ENCODE results near the gene CDC42EP4.

Gene CDC42EP4

DNA sequence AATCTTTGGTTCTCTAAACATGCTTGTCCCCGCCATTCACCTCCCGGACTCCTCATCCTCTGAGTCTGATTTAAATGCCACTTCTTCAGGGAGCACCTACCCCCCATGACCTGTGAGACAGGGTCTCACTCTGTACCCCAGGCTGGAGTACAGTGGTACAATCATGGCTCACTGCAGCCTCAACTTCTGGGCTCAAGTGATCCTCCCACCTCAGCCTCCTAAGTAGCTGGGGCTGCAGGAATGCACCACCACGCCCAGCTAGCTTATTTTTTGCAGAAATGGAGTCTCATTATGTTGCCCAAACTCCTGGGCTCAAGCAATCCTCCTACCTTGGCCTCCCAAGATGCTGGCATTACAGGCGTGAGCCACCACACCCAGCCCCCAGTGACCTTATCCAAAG is 37.3 kb downstream of the CDC42EP4 start:
- no peak overlapping the region for H2AFZ ChIP-seq (ENCODE audit: low read length)
- no peaks in the 10 kb centered on the region for H3K36me3 ChIP-seq (ENCODE audit: insufficient read depth, low read length)

GRCh38 chr17:73272906-73273218 is 38.9 kb downstream of the CDC42EP4 start:
- H2AFZ ChIP-seq (ENCODE audit: low read length) = no peak overlapping the region
- H3K9me2 ChIP-seq (replicated peaks; ENCODE audit: low read depth, low read length) = no peaks in the 10 kb centered on the region
- no peaks in the 10 kb centered on the region for H3K4me1 ChIP-seq (ENCODE audit: insufficient read depth, low read length, poor library complexity, severe bottlenecking)
- H4K20me1 ChIP-seq (ENCODE audit: insufficient read depth, low read length, poor library complexity, severe bottlenecking) = no peaks in the 10 kb centered on the region
- no peak overlapping the region for H3K4me2 ChIP-seq (ENCODE audit: low read depth, low read length, poor library complexity, severe bottlenecking)
- no peak overlapping the region for H3K4me3 ChIP-seq (ENCODE audit: low read length, poor library complexity, severe bottlenecking)
- no peaks in the 10 kb centered on the region for H3K79me2 ChIP-seq (ENCODE audit: insufficient read depth, low read length)
- no peaks in the 10 kb centered on the region for H3K27me3 ChIP-seq (ENCODE audit: insufficient read depth, low read length, poor library complexity, severe bottlenecking)
- peaks cover 4% of the 10 kb centered on the region; the same call in 1 of the 2 replicates for H3K9me3 ChIP-seq (ENCODE audit: insufficient read depth, low read depth, low read length)
- H3K9ac ChIP-seq (ENCODE audit: low read depth, low read length, poor library complexity, severe bottlenecking) = no peak overlapping the region
- H3F3A ChIP-seq (ENCODE audit: low read depth) = no peaks in the 10 kb centered on the region
- H3K36me3 ChIP-seq (ENCODE audit: insufficient read depth, low read length) = no peaks in the 10 kb centered on the region
- no peak for TF ChIP-seq CTCF (conservative IDR thresholded peaks at IDR 0.05; ENCODE audit: low read length)
- no peak for TF ChIP-seq EZH2phosphoT487 (IDR thresholded peaks at IDR 0.05; ENCODE audit: borderline replicate concordance)

More for the DNA sequence above, 37.3 kb downstream of the CDC42EP4 start:
- Histone ChIP-seq H3F3A (ENCODE audit: low read depth) (no peaks in the 10 kb centered on the region), H3K9ac (ENCODE audit: low read depth, low read length, poor library complexity, severe bottlenecking) (no peak overlapping the region), H3K9me3 (ENCODE audit: insufficient read depth, low read depth, low read length) (peaks cover 4% of the 10 kb centered on the region; the same call in 1 of the 2 replicates), H3K4me2 (ENCODE audit: low read depth, low read length, poor library complexity, severe bottlenecking) (no peak overlapping the region), H3K9me2 (replicated peaks; ENCODE audit: low read depth, low read length) (no peaks in the 10 kb centered on the region), H4K20me1 (ENCODE audit: insufficient read depth, low read length, poor library complexity, severe bottlenecking) (no peaks in the 10 kb centered on the region), H3K4me1 (ENCODE audit: insufficient read depth, low read length, poor library complexity, severe bottlenecking) (no peaks in the 10 kb centered on the region), H3K79me2 (ENCODE audit: insufficient read depth, low read length) (no peaks in the 10 kb centered on the region), H3K27me3 (ENCODE audit: insufficient read depth, low read length, poor library complexity, severe bottlenecking) (no peaks in the 10 kb centered on the region), H3K4me3 (ENCODE audit: low read length, poor library complexity, severe bottlenecking) (no peak overlapping the region)
- TF ChIP-seq EZH2phosphoT487 (IDR thresholded peaks at IDR 0.05; ENCODE audit: borderline replicate concordance) = no peak
- no peak for TF ChIP-seq CTCF (conservative IDR thresholded peaks at IDR 0.05; ENCODE audit: low read length)

DNA sequence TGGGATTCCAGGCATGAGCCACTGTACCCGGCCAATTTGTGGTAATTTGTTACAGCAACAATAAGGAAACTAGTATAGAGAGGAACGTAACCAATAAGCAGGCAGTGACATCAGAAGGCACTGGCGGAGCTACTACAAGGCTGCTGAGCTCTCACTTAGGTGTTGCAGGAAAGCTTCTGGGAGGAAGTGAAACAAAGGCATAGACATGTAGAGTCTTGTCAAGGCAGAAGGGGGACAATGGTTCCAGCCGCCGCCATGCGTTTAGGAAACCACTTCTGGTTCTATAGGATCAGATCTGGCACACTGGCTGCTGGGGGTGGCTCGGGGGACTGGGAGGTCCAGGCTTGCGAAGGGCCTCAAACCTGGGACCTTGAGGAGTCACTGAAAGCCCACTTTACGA is 40.7 kb downstream of the CDC42EP4 start:
- Histone ChIP-seq H3K4me1 (ENCODE audit: insufficient read depth, low read length, poor library complexity, severe bottlenecking) (no peaks in the 10 kb centered on the region), H2AFZ (ENCODE audit: low read length) (no peak overlapping the region), H3K9me2 (replicated peaks; ENCODE audit: low read depth, low read length) (no peaks in the 10 kb centered on the region), H3K9ac (ENCODE audit: low read depth, low read length, poor library complexity, severe bottlenecking) (no peak overlapping the region), H3K36me3 (ENCODE audit: insufficient read depth, low read length) (no peaks in the 10 kb centered on the region), H3K4me3 (ENCODE audit: low read length, poor library complexity, severe bottlenecking) (no peak overlapping the region), H3K4me2 (ENCODE audit: low read depth, low read length, poor library complexity, severe bottlenecking) (no peak overlapping the region), H4K20me1 (ENCODE audit: insufficient read depth, low read length, poor library complexity, severe bottlenecking) (no peaks in the 10 kb centered on the region), H3K27me3 (ENCODE audit: insufficient read depth, low read length, poor library complexity, severe bottlenecking) (no peaks in the 10 kb centered on the region), H3K9me3 (ENCODE audit: insufficient read depth, low read depth, low read length) (peaks cover 4% of the 10 kb centered on the region; the same call in 1 of the 2 replicates), H3F3A (ENCODE audit: low read depth) (no peaks in the 10 kb centered on the region), H3K79me2 (ENCODE audit: insufficient read depth, low read length) (no peaks in the 10 kb centered on the region)
- TF ChIP-seq EZH2phosphoT487 (IDR thresholded peaks at IDR 0.05; ENCODE audit: borderline replicate concordance) (no peak), CTCF (conservative IDR thresholded peaks at IDR 0.05; ENCODE audit: low read length) (no peak)

Data from Loucy (cell line).